WTC11 (cell line): Measurements from ENCODE around the gene MRPS27. TPM values are rescaled to one million over a fixed set of nuclear protein-coding genes. Genes with fewer than 3 reads are reported as not detected.

Experiments used
- ATAC-seq: fragments of 200-7000 bp; cut with Tn5 transposase; 2 replicates; pipeline ENCODE4 v1.10.0; 2021; ENCODE audit warnings: mild to moderate bottlenecking, moderate library complexity
- CTCF ChIA-PET: fragments of 300-600 bp; sonication (Branson Sonifier 250); formaldehyde crosslinking; loops from one replicate; lab custom pipeline; 2021; ENCODE audit warnings: antibody characterized with exemption; lab: Charles Lee
- POLR2A ChIA-PET: fragments of 350-600 bp; sonication (Branson Sonifier 250); formaldehyde crosslinking; loops from one replicate; lab custom pipeline; 2021; ENCODE audit warnings: antibody characterized with exemption; lab: Charles Lee
- DNase-seq: peaks from one replicate; pipeline ENCODE4 v3.0.0; 2021; ENCODE audit warnings: low spot score
- H3K27ac Mint-ChIP-seq: 2 replicates; pipeline ENCODE4 v1.8.0; 2021; ENCODE audit warnings: mixed read lengths
- H3K27me3 Mint-ChIP-seq: 2 replicates; pipeline ENCODE4 v1.8.0; 2021; ENCODE audit warnings: low read depth, mild to moderate bottlenecking, moderate library complexity, mixed read lengths
- H3K36me3 Mint-ChIP-seq: 2 replicates; pipeline ENCODE4 v1.8.0; 2021; ENCODE audit warnings: mixed read lengths
- H3K4me1 Mint-ChIP-seq: 2 replicates; pipeline ENCODE4 v1.8.0; 2022; ENCODE audit warnings: mixed read lengths
- H3K4me3 Mint-ChIP-seq: 2 replicates; pipeline ENCODE4 v1.8.0; 2021; ENCODE audit warnings: mild to moderate bottlenecking, moderate library complexity, mixed read lengths
- H3K9me3 Mint-ChIP-seq: 2 replicates; pipeline ENCODE4 v1.8.0; 2021; ENCODE audit warnings: mixed read lengths
- CREM ChIP-seq: sonication (generic); formaldehyde crosslinking; IDR thresholded peaks from 2 replicates; pipeline ENCODE4 v1.8.1; 2022; ENCODE audit warnings: mild to moderate bottlenecking, missing genetic modification reagents, moderate library complexity
- EMX1 ChIP-seq: fragments of 250-450 bp; sonication (Bioruptor Pico); IDR thresholded peaks from 2 replicates; pipeline ENCODE4 v1.8.0; 2021; ENCODE audit warnings: mild to moderate bottlenecking
- FOXK1 ChIP-seq: sonication (generic); formaldehyde crosslinking; IDR thresholded peaks from 2 replicates; pipeline ENCODE4 v1.8.0; 2022; ENCODE audit warnings: mild to moderate bottlenecking, moderate library complexity, missing genetic modification reagents
- FOXP1 ChIP-seq: sonication (generic); formaldehyde crosslinking; IDR thresholded peaks from 2 replicates; pipeline ENCODE4 v1.8.0; 2022; ENCODE audit warnings: missing genetic modification reagents, mild to moderate bottlenecking, moderate library complexity, borderline replicate concordance
- MYBL2 ChIP-seq: sonication (generic); formaldehyde crosslinking; IDR thresholded peaks from 2 replicates; pipeline ENCODE4 v1.8.1; 2023; ENCODE audit warnings: mild to moderate bottlenecking, moderate library complexity, missing genetic modification reagents
- SOX15 ChIP-seq: fragments of 250-450 bp; sonication (Bioruptor Pico); IDR thresholded peaks from 2 replicates; pipeline ENCODE4 v1.9.0; 2021; ENCODE audit warnings: mild to moderate bottlenecking
- TCF7 ChIP-seq: sonication (generic); formaldehyde crosslinking; IDR thresholded peaks from 2 replicates; pipeline ENCODE4 v1.8.0; 2022; ENCODE audit warnings: mild to moderate bottlenecking, low read depth, missing genetic modification reagents, moderate library complexity
- TEAD1 ChIP-seq: sonication (generic); formaldehyde crosslinking; IDR thresholded peaks from 2 replicates; pipeline ENCODE4 v1.8.0; 2022; ENCODE audit warnings: mild to moderate bottlenecking, missing genetic modification reagents
- TEAD4 ChIP-seq: sonication (generic); formaldehyde crosslinking; IDR thresholded peaks from 2 replicates; pipeline ENCODE4 v1.8.0; 2022; ENCODE audit warnings: mild to moderate bottlenecking, missing genetic modification reagents
- ZNF671 ChIP-seq: fragments of 250-450 bp; sonication (Bioruptor Pico); IDR thresholded peaks from 2 replicates; pipeline ENCODE4 v1.8.0; 2021; ENCODE audit warnings: mild to moderate bottlenecking
- total RNA-seq: library from RNA; stranded (reverse); gene quantifications from 3 replicates; pipeline ENCODE4 v1.2.3, GENCODE V29; 2021
- TF ChIP-seq, protein P1 (sequence below): sonication (generic); formaldehyde crosslinking; IDR thresholded peaks from 2 replicates; pipeline ENCODE4 v1.8.0; 2022; ENCODE audit warnings: mild to moderate bottlenecking, missing genetic modification reagents
- TF ChIP-seq, protein P2 (sequence below): sonication (generic); formaldehyde crosslinking; IDR thresholded peaks from 2 replicates; pipeline ENCODE4 v1.8.1; 2023; ENCODE audit warnings: mild to moderate bottlenecking, missing genetic modification reagents, borderline replicate concordance
- TF ChIP-seq, protein P3 (sequence below): sonication (generic); formaldehyde crosslinking; IDR thresholded peaks from 2 replicates; pipeline ENCODE4 v1.8.0; 2022; ENCODE audit warnings: missing genetic modification reagents
- TF ChIP-seq, protein P4 (sequence below): sonication (generic); formaldehyde crosslinking; IDR thresholded peaks from 2 replicates; pipeline ENCODE4 v1.8.0; 2023; ENCODE audit warnings: missing genetic modification reagents
- TF ChIP-seq, protein P5 (sequence below): sonication (generic); formaldehyde crosslinking; IDR thresholded peaks from 2 replicates; pipeline ENCODE4 v1.8.1; 2023; ENCODE audit warnings: mild to moderate bottlenecking, missing genetic modification reagents, moderate library complexity
- TF ChIP-seq, protein P6 (sequence below): sonication (generic); formaldehyde crosslinking; IDR thresholded peaks from 2 replicates; pipeline ENCODE4 v1.8.0; 2022; ENCODE audit warnings: mild to moderate bottlenecking, missing genetic modification reagents

MRPS27 gene
- total RNA-seq, 1 experiment from 2014 or later: 80.1 TPM

DNA sequence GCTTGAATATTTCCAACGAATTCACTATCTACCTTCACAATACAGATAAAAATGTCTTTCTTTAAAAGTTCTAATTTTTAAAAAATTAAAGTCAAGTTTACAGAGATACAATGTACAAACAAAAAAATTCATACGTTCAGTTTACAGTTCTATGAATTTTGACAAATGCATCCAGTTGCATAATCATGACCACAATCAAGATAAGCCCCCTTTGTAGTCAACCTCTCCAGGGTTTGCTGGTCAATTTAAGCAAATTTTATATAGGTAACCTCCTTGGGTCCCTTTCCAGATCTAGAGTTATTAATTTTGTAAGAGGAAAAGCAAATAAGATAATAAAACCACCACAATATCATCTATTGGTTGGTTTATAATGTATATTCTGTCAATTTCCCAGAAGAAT is 76.3 kb downstream of the MRPS27 start (continued):
- TF ChIP-seq, protein P1, sequence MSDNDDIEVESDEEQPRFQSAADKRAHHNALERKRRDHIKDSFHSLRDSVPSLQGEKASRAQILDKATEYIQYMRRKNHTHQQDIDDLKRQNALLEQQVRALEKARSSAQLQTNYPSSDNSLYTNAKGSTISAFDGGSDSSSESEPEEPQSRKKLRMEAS (CRISPR knock-in tag): no peak
- no peak for TF ChIP-seq TEAD1 (CRISPR knock-in tag)
- TF ChIP-seq TEAD4: no peak
- TF ChIP-seq, protein P2, sequence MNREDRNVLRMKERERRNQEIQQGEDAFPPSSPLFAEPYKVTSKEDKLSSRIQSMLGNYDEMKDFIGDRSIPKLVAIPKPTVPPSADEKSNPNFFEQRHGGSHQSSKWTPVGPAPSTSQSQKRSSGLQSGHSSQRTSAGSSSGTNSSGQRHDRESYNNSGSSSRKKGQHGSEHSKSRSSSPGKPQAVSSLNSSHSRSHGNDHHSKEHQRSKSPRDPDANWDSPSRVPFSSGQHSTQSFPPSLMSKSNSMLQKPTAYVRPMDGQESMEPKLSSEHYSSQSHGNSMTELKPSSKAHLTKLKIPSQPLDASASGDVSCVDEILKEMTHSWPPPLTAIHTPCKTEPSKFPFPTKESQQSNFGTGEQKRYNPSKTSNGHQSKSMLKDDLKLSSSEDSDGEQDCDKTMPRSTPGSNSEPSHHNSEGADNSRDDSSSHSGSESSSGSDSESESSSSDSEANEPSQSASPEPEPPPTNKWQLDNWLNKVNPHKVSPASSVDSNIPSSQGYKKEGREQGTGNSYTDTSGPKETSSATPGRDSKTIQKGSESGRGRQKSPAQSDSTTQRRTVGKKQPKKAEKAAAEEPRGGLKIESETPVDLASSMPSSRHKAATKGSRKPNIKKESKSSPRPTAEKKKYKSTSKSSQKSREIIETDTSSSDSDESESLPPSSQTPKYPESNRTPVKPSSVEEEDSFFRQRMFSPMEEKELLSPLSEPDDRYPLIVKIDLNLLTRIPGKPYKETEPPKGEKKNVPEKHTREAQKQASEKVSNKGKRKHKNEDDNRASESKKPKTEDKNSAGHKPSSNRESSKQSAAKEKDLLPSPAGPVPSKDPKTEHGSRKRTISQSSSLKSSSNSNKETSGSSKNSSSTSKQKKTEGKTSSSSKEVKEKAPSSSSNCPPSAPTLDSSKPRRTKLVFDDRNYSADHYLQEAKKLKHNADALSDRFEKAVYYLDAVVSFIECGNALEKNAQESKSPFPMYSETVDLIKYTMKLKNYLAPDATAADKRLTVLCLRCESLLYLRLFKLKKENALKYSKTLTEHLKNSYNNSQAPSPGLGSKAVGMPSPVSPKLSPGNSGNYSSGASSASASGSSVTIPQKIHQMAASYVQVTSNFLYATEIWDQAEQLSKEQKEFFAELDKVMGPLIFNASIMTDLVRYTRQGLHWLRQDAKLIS (CRISPR knock-in tag): no peak
- no peak for TF ChIP-seq EMX1 (CRISPR knock-in tag)
- TF ChIP-seq, protein P3, sequence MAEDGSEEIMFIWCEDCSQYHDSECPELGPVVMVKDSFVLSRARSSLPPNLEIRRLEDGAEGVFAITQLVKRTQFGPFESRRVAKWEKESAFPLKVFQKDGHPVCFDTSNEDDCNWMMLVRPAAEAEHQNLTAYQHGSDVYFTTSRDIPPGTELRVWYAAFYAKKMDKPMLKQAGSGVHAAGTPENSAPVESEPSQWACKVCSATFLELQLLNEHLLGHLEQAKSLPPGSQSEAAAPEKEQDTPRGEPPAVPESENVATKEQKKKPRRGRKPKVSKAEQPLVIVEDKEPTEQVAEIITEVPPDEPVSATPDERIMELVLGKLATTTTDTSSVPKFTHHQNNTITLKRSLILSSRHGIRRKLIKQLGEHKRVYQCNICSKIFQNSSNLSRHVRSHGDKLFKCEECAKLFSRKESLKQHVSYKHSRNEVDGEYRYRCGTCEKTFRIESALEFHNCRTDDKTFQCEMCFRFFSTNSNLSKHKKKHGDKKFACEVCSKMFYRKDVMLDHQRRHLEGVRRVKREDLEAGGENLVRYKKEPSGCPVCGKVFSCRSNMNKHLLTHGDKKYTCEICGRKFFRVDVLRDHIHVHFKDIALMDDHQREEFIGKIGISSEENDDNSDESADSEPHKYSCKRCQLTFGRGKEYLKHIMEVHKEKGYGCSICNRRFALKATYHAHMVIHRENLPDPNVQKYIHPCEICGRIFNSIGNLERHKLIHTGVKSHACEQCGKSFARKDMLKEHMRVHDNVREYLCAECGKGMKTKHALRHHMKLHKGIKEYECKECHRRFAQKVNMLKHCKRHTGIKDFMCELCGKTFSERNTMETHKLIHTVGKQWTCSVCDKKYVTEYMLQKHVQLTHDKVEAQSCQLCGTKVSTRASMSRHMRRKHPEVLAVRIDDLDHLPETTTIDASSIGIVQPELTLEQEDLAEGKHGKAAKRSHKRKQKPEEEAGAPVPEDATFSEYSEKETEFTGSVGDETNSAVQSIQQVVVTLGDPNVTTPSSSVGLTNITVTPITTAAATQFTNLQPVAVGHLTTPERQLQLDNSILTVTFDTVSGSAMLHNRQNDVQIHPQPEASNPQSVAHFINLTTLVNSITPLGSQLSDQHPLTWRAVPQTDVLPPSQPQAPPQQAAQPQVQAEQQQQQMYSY (CRISPR knock-in tag): no peak
- TF ChIP-seq TCF7 (CRISPR knock-in tag): no peak

DNA sequence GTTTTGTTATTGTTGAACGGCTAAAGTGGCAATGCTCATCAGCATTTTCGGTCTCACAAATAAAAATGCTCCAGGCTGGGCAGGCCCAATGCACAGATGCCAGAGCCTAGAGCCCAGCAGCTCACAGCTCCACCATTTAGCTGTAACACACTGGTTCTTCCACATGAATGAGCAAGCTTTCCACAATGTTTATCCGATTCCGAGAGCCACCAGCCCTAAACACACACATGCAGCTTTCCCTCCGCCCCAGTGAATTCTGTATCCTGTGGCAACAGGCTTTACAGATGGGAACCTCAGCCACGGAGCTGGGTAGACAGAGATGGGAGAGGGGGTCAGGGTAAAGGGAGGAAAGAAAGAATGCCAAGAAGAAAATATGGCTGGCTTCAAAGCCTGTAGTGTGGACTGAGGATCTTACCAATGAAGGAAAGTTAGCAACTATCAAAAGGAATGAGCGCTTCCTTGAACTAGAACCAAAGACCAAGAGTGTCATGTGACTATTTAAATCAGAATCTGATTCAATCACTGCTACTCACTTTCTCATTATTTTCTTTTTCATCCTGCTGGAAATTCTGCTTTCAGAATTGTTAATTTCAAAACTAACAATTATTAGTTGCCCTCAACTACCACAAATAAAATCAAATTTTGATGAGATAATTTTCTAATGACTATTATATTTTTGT is 77.1 kb downstream of the MRPS27 start:
- CTCF ChIA-PET: interaction anchor here (1.3 kb wide), 1 partner anchor 9 kb away, joined by 3 read pairs; no protein-coding TSS in a partner anchor
- Mint-ChIP-seq H3K36me3 (no peaks in the 10 kb centered on the region), H3K4me1 (peaks cover 83% of the 10 kb centered on the region), H3K27ac (peak overlapping the region; percentile 66), H3K27me3 (no peaks in the 10 kb centered on the region), H3K4me3 (no peak overlapping the region), H3K9me3 (no peaks in the 10 kb centered on the region)
- TF ChIP-seq, protein P4, sequence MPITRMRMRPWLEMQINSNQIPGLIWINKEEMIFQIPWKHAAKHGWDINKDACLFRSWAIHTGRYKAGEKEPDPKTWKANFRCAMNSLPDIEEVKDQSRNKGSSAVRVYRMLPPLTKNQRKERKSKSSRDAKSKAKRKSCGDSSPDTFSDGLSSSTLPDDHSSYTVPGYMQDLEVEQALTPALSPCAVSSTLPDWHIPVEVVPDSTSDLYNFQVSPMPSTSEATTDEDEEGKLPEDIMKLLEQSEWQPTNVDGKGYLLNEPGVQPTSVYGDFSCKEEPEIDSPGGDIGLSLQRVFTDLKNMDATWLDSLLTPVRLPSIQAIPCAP: no peak
- TF ChIP-seq, protein P5, sequence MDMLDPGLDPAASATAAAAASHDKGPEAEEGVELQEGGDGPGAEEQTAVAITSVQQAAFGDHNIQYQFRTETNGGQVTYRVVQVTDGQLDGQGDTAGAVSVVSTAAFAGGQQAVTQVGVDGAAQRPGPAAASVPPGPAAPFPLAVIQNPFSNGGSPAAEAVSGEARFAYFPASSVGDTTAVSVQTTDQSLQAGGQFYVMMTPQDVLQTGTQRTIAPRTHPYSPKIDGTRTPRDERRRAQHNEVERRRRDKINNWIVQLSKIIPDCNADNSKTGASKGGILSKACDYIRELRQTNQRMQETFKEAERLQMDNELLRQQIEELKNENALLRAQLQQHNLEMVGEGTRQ (CRISPR knock-in tag): peak; percentile 53
- TF ChIP-seq MYBL2 (CRISPR knock-in tag): no peak
- no peak for TF ChIP-seq CREM (CRISPR knock-in tag)
- no peak for TF ChIP-seq TEAD4
- no peak for TF ChIP-seq ZNF671 (CRISPR knock-in tag)
- no peak for TF ChIP-seq FOXK1 (CRISPR knock-in tag)
- no peak for TF ChIP-seq FOXP1 (CRISPR knock-in tag)
- TF ChIP-seq TEAD1 (CRISPR knock-in tag): no peak
- TF ChIP-seq, protein P6, sequence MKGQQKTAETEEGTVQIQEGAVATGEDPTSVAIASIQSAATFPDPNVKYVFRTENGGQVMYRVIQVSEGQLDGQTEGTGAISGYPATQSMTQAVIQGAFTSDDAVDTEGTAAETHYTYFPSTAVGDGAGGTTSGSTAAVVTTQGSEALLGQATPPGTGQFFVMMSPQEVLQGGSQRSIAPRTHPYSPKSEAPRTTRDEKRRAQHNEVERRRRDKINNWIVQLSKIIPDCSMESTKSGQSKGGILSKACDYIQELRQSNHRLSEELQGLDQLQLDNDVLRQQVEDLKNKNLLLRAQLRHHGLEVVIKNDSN (CRISPR knock-in tag): peak; percentile 31; the same call in 1 of the 2 replicates
- TF ChIP-seq SOX15 (CRISPR knock-in tag): no peak
- no peak for DNase-seq
- no peak; the same call in 1 of the 2 replicates for ATAC-seq
- POLR2A ChIA-PET: no interaction called here
